Type B pancreatic cell (in vitro differentiated cells): ENCODE data around the gene ALDH1A1. TPM values are rescaled to one million over a fixed set of nuclear protein-coding genes. Genes with fewer than 3 reads are reported as not detected.

Source experiments
- DNase-seq: peaks from one replicate; pipeline ENCODE4 v3.0.0; 2021; ENCODE audit warnings: mixed read lengths; ENCODE audit not compliant: unreplicated experiment; ENCODE audit errors: extremely low spot score
- H3K27ac Mint-ChIP-seq: 2 replicates; pipeline ENCODE4 v1.8.0; 2021; ENCODE audit warnings: mild to moderate bottlenecking, mixed read lengths
- H3K27me3 Mint-ChIP-seq: 2 replicates; pipeline ENCODE4 v1.8.0; 2021; ENCODE audit warnings: mixed read lengths
- H3K36me3 Mint-ChIP-seq: 2 replicates; pipeline ENCODE4 v1.8.0; 2021; ENCODE audit warnings: mixed read lengths
- H3K4me1 Mint-ChIP-seq: one replicate; pipeline ENCODE4 v1.8.0; 2021; ENCODE audit warnings: mixed read lengths; ENCODE audit not compliant: unreplicated experiment
- H3K4me3 Mint-ChIP-seq: 2 replicates; pipeline ENCODE4 v1.8.0; 2021; ENCODE audit warnings: mild to moderate bottlenecking, mixed read lengths
- H3K9me3 Mint-ChIP-seq: 2 replicates; pipeline ENCODE4 v1.8.0; 2021; ENCODE audit warnings: mixed read lengths
- CTCF ChIP-seq: fragments of 200-600 bp; sonication (generic); conservative IDR thresholded peaks from 2 replicates; pipeline ENCODE4 v1.5.0; 2021; ENCODE audit warnings: antibody characterized with exemption, mild to moderate bottlenecking
- total RNA-seq: library from RNA; stranded (reverse); gene quantifications from 2 replicates; pipeline ENCODE4 v1.2.1, GENCODE V29; 2021; ENCODE audit warnings: low replicate concordance

ALDH1A1 gene
- total RNA-seq, 1 donor from 2014 or later, result 242 TPM

- DNase-seq, result no peak
- Mint-ChIP-seq H3K4me3 (no peak overlapping the region), H3K36me3 (peaks cover 3% of the 10 kb centered on the region), H3K27ac (no peak overlapping the region), H3K27me3 (peaks cover 3% of the 10 kb centered on the region), H3K4me1 (no peaks in the 10 kb centered on the region), H3K9me3 (peaks cover 18% of the 10 kb centered on the region)
- no peak for TF ChIP-seq CTCF
Measured at GRCh38 chr9:72882117-72882775, 70.6 kb downstream of the ALDH1A1 start.

GRCh38 chr9:72880821-72881220, 72.0 kb downstream of the ALDH1A1 start:
- no peak for TF ChIP-seq CTCF
- no peak for DNase-seq
- Mint-ChIP-seq H3K9me3 (peaks cover 18% of the 10 kb centered on the region), H3K4me3 (no peak overlapping the region), H3K27me3 (peaks cover 3% of the 10 kb centered on the region), H3K27ac (no peak overlapping the region), H3K36me3 (peaks cover 3% of the 10 kb centered on the region), H3K4me1 (no peaks in the 10 kb centered on the region)

- no peak overlapping the region for H3K27ac Mint-ChIP-seq
- DNase-seq, result no peak
- H3K4me3 Mint-ChIP-seq, result no peak overlapping the region
- no peak for TF ChIP-seq CTCF
- peaks cover 7% of the 10 kb centered on the region for H3K9me3 Mint-ChIP-seq
- H3K4me1 Mint-ChIP-seq, result no peaks in the 10 kb centered on the region
- no peaks in the 10 kb centered on the region for H3K27me3 Mint-ChIP-seq
- H3K36me3 Mint-ChIP-seq, result no peaks in the 10 kb centered on the region
Measured at GRCh38 chr9:72875221-72875620, 77.6 kb downstream of the ALDH1A1 start.

GRCh38 chr9:72874344-72874743, 78.5 kb downstream of the ALDH1A1 start:
- Mint-ChIP-seq H3K27ac (no peak overlapping the region), H3K36me3 (no peaks in the 10 kb centered on the region), H3K27me3 (no peaks in the 10 kb centered on the region), H3K4me1 (no peaks in the 10 kb centered on the region), H3K4me3 (no peak overlapping the region), H3K9me3 (peaks cover 4% of the 10 kb centered on the region)
- no peak for TF ChIP-seq CTCF
- DNase-seq, result no peak

- Mint-ChIP-seq H3K27ac (no peak overlapping the region), H3K4me3 (no peak overlapping the region), H3K4me1 (no peaks in the 10 kb centered on the region), H3K27me3 (no peaks in the 10 kb centered on the region), H3K36me3 (no peaks in the 10 kb centered on the region), H3K9me3 (peaks cover 4% of the 10 kb centered on the region)
- no peak for DNase-seq
- TF ChIP-seq CTCF, result no peak
Measured at GRCh38 chr9:72873456-72873855, 79.4 kb downstream of the ALDH1A1 start.
